Kidney (tissue), 14 donors: ENCODE measurements around the gene LRRC41. TPM values are rescaled to one million over a fixed set of nuclear protein-coding genes. Genes with fewer than 3 reads are reported as not detected.
"Not testable (repeated sequence)": the region's sequence is repeated elsewhere in the genome, so short reads cannot be mapped to it uniquely, and the experiment has no call there.

Experiments used
- DNase-seq, 5 donors: peaks; one replicate each; pipeline ENCODE4 v3.0.0-alpha.2; 2013 to 2020
- FAIRE-seq: peaks from 2 replicates; lab custom pipeline; 2012; peaks lifted over from hg19 to GRCh38; lab: Jason Lieb, UNC
- H3K27ac ChIP-seq, 2 donors: one replicate each; pipeline ENCODE4 v1.7.0; 2013; ENCODE audit warnings: low read depth in 2 of 2, low read length in 2 of 2, inconsistent platforms in 1 of 2
- H3K27me3 ChIP-seq: one replicate; pipeline ENCODE4 v1.7.1; 2013; ENCODE audit warnings: low read length, inconsistent platforms; ENCODE audit not compliant: control insufficient read depth, insufficient read depth
- H3K36me3 ChIP-seq, 3 donors: one replicate each; pipeline versions ENCODE4 v1.7.0 to v1.7.1; 2013; ENCODE audit warnings: low read length in 3 of 3, control low read depth in 1 of 3, inconsistent platforms in 1 of 3; ENCODE audit not compliant: insufficient read depth in 3 of 3, control insufficient read depth in 2 of 3
- H3K4me1 ChIP-seq, 3 donors: one replicate each; pipeline versions ENCODE4 v1.7.0 to v1.7.1; 2013; ENCODE audit warnings: low read length in 3 of 3, inconsistent platforms in 1 of 3, low read depth in 1 of 3; ENCODE audit not compliant: control insufficient read depth in 2 of 3, insufficient read depth in 2 of 3
- H3K4me3 ChIP-seq, 3 donors: one replicate each; pipeline versions ENCODE4 v1.7.0 to v1.8.1; 2013; ENCODE audit warnings: low read length in 3 of 3, control low read depth in 1 of 3, inconsistent platforms in 1 of 3
- H3K9ac ChIP-seq, 3 donors: one replicate each; pipeline versions ENCODE4 v1.7.0 to v1.7.1; 2013; ENCODE audit warnings: low read length in 3 of 3, control low read depth in 1 of 3, inconsistent platforms in 1 of 3
- H3K9me3 ChIP-seq, 3 donors: one replicate each; pipeline versions ENCODE4 v1.7.0 to v1.7.1; 2013; ENCODE audit warnings: low read length in 3 of 3, control low read depth in 1 of 3, inconsistent platforms in 1 of 3; ENCODE audit not compliant: control insufficient read depth in 2 of 3, insufficient read depth in 1 of 3
- CTCF ChIP-seq: IDR thresholded peaks from 3 replicates; pipeline ENCODE4 v1.5.1; 2012; ENCODE audit warnings: mild to moderate bottlenecking, moderate library complexity, borderline replicate concordance; ENCODE audit not compliant: insufficient read depth; ENCODE audit errors: extremely low read depth
- intact Hi-C: fragments of 100-400 bp; cut with DNase I; formaldehyde crosslinking; loops from one replicate; pipeline ENCODE4 v1.11.1; 2022
- polyA plus RNA-seq: library from polyadenylated mRNA; stranded (reverse); fragments of 350-450 nt; fragmentation: Illumina TruSeq; extraction: RNeasy Lipid Tissue Mini Kit (QIAGEN cat#74804); gene quantifications from one replicate; pipeline ENCODE4 v1.2.3, GENCODE V29; 2014; ENCODE audit warnings: low read depth, low replicate concordance; ENCODE audit not compliant: insufficient read depth
- total RNA-seq: library from RNA; stranded (reverse); fragmentation: NEBNext Ultra II Directional; extraction: Animal tissue kit (Norgen Biotek cat#: 25700); gene quantifications from one replicate; pipeline ENCODE4 v1.2.1, GENCODE V29; 2021
- donor health status: control.
- donor health status: control.
- donor health status: control.
- donor health status: control.
- donor health status: control.
- donor health status: DM: yes; HTN: yes; CAD: no.
- donor health status: Normal renal cell carcinoma (clear cell type).

Gene LRRC41
- total and polyA plus RNA-seq, 2 donors from 2014 or later: 37.4 to 59.6 TPM

GRCh38 chr1:46340404-46341221, 37.2 kb upstream of the LRRC41 start, which contains the start of gene NSUN4:
TSS of gene NSUN4 (plus strand) at chr1:46340807. CDS start at chr1:46340827, 20 bp downstream.
- Histone ChIP-seq H3K27ac (peak within 1 kb of the TSS; percentile 98), H3K4me3 (peak within 1 kb of the TSS; percentile 91 to 95 (median 94)), H3K9ac (peak within 1 kb of the TSS; percentile 82 to 98 (median 95)), H3K36me3 (peaks cover 2 to 12% (median 8%) of the 10 kb centered on the region in 3 donors), H3K27me3 (no peaks in the 10 kb centered on the region), H3K4me1 (peaks cover 0 to 9% (median 7%) of the 10 kb centered on the region in 3 donors), H3K9me3 (no peaks in the 10 kb centered on the region)
- intact Hi-C loops: no loop called here
- TF ChIP-seq CTCF: peak; percentile 73
- FAIRE-seq (peak; percentile 19), DNase-seq (peak; percentile 93 to 99 (median 97))

DNA sequence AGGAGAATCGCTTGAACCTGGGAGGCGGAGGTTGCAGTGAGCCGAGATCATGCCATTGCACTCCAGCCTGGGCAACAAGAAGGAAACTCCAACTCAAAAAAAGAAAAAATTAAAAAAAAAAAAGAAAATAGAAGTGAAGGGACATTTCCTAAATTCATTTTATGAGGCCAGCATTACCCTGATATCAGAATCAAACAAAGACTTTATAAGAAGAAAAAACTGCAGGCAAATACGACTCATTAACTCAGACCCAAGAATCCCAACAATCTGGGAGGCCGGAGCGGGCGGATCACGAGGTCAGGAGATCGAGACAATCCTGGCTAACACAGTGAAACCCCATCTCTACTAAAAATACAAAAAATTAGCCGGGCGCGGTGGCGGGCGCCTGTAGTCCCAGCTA, 34.0 kb upstream of the LRRC41 start:
- H3K36me3 ChIP-seq, H3K9ac ChIP-seq, H3K9me3 ChIP-seq, FAIRE-seq, DNase-seq, H3K4me1 ChIP-seq, H3K27ac ChIP-seq, H3K27me3 ChIP-seq, intact Hi-C loops, H3K4me3 ChIP-seq: not testable (repeated sequence)

DNA sequence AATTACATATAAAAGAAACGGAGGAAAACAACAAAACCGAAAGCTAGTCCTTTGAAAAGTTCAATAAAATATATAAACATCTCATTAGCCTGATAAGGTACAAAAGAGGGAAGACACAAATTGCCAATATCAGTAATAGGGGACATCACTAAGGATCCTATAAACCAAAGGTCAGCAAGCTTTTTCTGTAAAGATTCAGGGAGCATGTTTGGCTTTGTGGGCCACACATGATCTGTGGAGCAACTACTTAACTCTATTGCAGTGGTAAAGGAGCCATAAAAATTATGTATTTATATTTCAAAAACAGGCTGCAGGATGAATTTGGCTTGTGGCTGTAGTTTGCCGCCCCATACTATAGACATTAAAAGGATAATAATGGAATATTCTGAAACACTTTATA, 31.7 kb upstream of the LRRC41 start:
- intact Hi-C loops: no loop called here
- FAIRE-seq (no peak), DNase-seq (no peak)
- Histone ChIP-seq H3K4me1 (peaks cover 0 to 2% (median 0%) of the 10 kb centered on the region in 3 donors), H3K9me3 (no peaks in the 10 kb centered on the region), H3K27me3 (no peaks in the 10 kb centered on the region), H3K4me3 (no peak overlapping the region), H3K27ac (no peak overlapping the region), H3K36me3 (no peaks in the 10 kb centered on the region), H3K9ac (no peak overlapping the region)
- no peak for TF ChIP-seq CTCF

GRCh38 chr1:46334030-46334384, 30.6 kb upstream of the LRRC41 start:
- H3K36me3 ChIP-seq: no peaks in the 10 kb centered on the region
- no peaks in the 10 kb centered on the region for H3K9me3 ChIP-seq
- H3K9ac ChIP-seq: no peak overlapping the region
- no peaks in the 10 kb centered on the region for H3K27me3 ChIP-seq
- H3K27ac ChIP-seq: no peak overlapping the region
- FAIRE-seq (no peak), DNase-seq (no peak)
- TF ChIP-seq CTCF: no peak
- H3K4me3 ChIP-seq: no peak overlapping the region
- intact Hi-C loops: no loop called here
- no peaks in the 10 kb centered on the region for H3K4me1 ChIP-seq
